ENCODE results near the gene OR6J1.

Gene OR6J1

GRCh38 chr14:22593601-22594000 lies 50.6 kb downstream of the OR6J1 start:
- Histone ChIP-seq H3K27me3 (ENCODE audit: control insufficient read depth, low read length) (peaks cover 20% of the 10 kb centered on the region), H3K79me2 (ENCODE audit: control insufficient read depth, low read length) (peaks cover 4% of the 10 kb centered on the region), H3K9me3 (ENCODE audit: control insufficient read depth, insufficient read depth, low read length) (no peaks in the 10 kb centered on the region), H3K4me1 (ENCODE audit: control insufficient read depth, low read length) (peaks cover 27% of the 10 kb centered on the region), H3K4me2 (ENCODE audit: low read length) (no peak overlapping the region), H3K4me3 (ENCODE audit: low read length) (no peak overlapping the region), H3K9me2 (replicated peaks; ENCODE audit: control insufficient read depth, low read length) (no peaks in the 10 kb centered on the region), H3K36me3 (ENCODE audit: control insufficient read depth, low read length) (peaks cover 2% of the 10 kb centered on the region; the same call in 1 of the 2 replicates), H3K27ac (ENCODE audit: low read depth, low read length) (no peak overlapping the region), H4K20me1 (ENCODE audit: control insufficient read depth, insufficient read depth, low read depth, low read length) (no peaks in the 10 kb centered on the region), H3F3A (ENCODE audit: control insufficient read depth, insufficient read depth) (no peaks in the 10 kb centered on the region)
- TF ChIP-seq CTCF (IDR thresholded peaks at IDR 0.05; ENCODE audit: low read depth, low read length, poor library complexity, severe bottlenecking) (no peak), EZH2phosphoT487 (IDR thresholded peaks at IDR 0.05; ENCODE audit: borderline replicate concordance, low read length) (no peak)

GRCh38 chr14:22593189-22593588 lies 51.0 kb downstream of the OR6J1 start:
- no peaks in the 10 kb centered on the region for H3K9me3 ChIP-seq (ENCODE audit: control insufficient read depth, insufficient read depth, low read length)
- no peaks in the 10 kb centered on the region for H3K9me2 ChIP-seq (replicated peaks; ENCODE audit: control insufficient read depth, low read length)
- H3K4me3 ChIP-seq (ENCODE audit: low read length) = no peak overlapping the region
- peaks cover 16% of the 10 kb centered on the region for H3K27me3 ChIP-seq (ENCODE audit: control insufficient read depth, low read length)
- peaks cover 8% of the 10 kb centered on the region for H3K79me2 ChIP-seq (ENCODE audit: control insufficient read depth, low read length)
- H3K36me3 ChIP-seq (ENCODE audit: control insufficient read depth, low read length) = peaks cover 3% of the 10 kb centered on the region; the same call in 1 of the 2 replicates
- H3K4me2 ChIP-seq (ENCODE audit: low read length) = no peak overlapping the region
- no peaks in the 10 kb centered on the region for H3F3A ChIP-seq (ENCODE audit: control insufficient read depth, insufficient read depth)
- peaks cover 25% of the 10 kb centered on the region for H3K4me1 ChIP-seq (ENCODE audit: control insufficient read depth, low read length)
- no peak overlapping the region for H3K27ac ChIP-seq (ENCODE audit: low read depth, low read length)
- no peaks in the 10 kb centered on the region for H4K20me1 ChIP-seq (ENCODE audit: control insufficient read depth, insufficient read depth, low read depth, low read length)
- TF ChIP-seq CTCF (IDR thresholded peaks at IDR 0.05; ENCODE audit: low read depth, low read length, poor library complexity, severe bottlenecking) (no peak), EZH2phosphoT487 (IDR thresholded peaks at IDR 0.05; ENCODE audit: borderline replicate concordance, low read length) (no peak)

GRCh38 chr14:22589096-22589839 lies 54.9 kb downstream of the OR6J1 start, which contains the start of gene DAD1:
TSS of gene DAD1 (minus strand) at chr14:22589224. CDS start at chr14:22589157, 67 bp downstream.
- H3K36me3 ChIP-seq (ENCODE audit: control insufficient read depth, low read length) = peaks cover 10% of the 10 kb centered on the region

More at GRCh38 chr14:22589096-22589839, 54.9 kb downstream of the OR6J1 start, which contains the start of gene DAD1:
- no peaks in the 10 kb centered on the region for H3K9me3 ChIP-seq (ENCODE audit: control insufficient read depth, insufficient read depth, low read length)
- TF ChIP-seq EZH2phosphoT487 (IDR thresholded peaks at IDR 0.05; ENCODE audit: borderline replicate concordance, low read length) (no peak), CTCF (IDR thresholded peaks at IDR 0.05; ENCODE audit: low read depth, low read length, poor library complexity, severe bottlenecking) (peak; percentile 48)
- H3K79me2 ChIP-seq (ENCODE audit: control insufficient read depth, low read length) = peaks cover 46% of the 10 kb centered on the region
- H3F3A ChIP-seq (ENCODE audit: control insufficient read depth, insufficient read depth) = no peaks in the 10 kb centered on the region
- no peaks in the 10 kb centered on the region for H3K9me2 ChIP-seq (replicated peaks; ENCODE audit: control insufficient read depth, low read length)
- peak within 1 kb of the TSS; percentile 47 for H3K27ac ChIP-seq (ENCODE audit: low read depth, low read length)
- peak within 1 kb of the TSS; percentile 79 for H3K4me3 ChIP-seq (ENCODE audit: low read length)
- H4K20me1 ChIP-seq (ENCODE audit: control insufficient read depth, insufficient read depth, low read depth, low read length) = no peaks in the 10 kb centered on the region
- peaks cover 47% of the 10 kb centered on the region for H3K4me1 ChIP-seq (ENCODE audit: control insufficient read depth, low read length)
- H3K4me2 ChIP-seq (ENCODE audit: low read length) = peak within 1 kb of the TSS; percentile 89
- peaks cover 4% of the 10 kb centered on the region for H3K27me3 ChIP-seq (ENCODE audit: control insufficient read depth, low read length)

Measured in DOHH2 (cell line).